GM21786 (cell line): ENCODE results near the gene ESRRA.

Experiments
- ATAC-seq: cut with Tn5 transposase; IDR thresholded peaks from one replicate; pipeline ENCODE4 v1.9.1; 2021; ENCODE audit not compliant: unreplicated experiment

Gene ESRRA

DNA sequence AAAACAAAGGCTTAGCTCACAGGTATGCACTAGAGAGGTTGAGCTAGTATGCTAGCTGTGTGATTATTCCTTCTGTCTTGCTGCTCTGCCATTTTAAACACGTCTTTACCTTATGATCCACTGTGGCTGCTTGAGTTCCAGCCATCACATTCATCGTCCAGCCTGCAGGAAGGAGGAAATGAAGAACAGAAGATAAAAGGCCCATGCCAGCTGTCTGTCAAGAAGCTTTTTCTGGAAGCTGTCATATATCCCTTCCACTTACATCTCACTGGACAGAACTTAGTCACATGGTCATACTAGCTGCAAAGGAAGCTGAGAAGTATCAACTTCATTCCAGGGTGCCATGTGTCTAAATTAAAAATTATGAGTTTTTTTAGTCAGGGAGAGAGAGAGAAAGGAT is 22.1 kb downstream of the ESRRA start:
- no peak for ATAC-seq

GRCh38 chr11:64327993-64328392 is 22.7 kb downstream of the ESRRA start:
- ATAC-seq, result no peak

DNA sequence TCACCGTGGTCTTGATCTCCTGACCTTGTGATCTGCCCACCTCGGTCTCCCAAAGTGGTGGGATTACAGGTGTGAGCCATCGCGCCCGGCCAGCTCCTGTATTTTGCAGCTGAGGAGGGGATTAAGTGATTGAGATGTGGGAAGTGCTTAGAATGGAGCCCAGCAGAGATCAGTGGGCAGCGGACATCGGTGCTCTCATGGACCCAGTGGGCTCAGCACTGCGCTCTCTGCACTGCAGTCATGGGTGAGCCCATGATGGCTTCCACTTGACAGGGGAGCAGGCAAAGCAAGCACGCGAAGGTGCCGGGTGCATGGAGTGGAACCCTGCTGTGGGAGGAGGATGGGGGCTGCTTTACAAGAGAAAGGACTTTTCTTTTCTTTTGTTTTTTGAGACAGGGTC is 25.6 kb downstream of the ESRRA start:
- ATAC-seq, result no peak

- ATAC-seq, result no peak
Observed at GRCh38 chr11:64331569-64332371, 26.4 kb downstream of the ESRRA start.

- ATAC-seq, result no peak
Observed at GRCh38 chr11:64333556-64333955, 28.2 kb downstream of the ESRRA start.

DNA sequence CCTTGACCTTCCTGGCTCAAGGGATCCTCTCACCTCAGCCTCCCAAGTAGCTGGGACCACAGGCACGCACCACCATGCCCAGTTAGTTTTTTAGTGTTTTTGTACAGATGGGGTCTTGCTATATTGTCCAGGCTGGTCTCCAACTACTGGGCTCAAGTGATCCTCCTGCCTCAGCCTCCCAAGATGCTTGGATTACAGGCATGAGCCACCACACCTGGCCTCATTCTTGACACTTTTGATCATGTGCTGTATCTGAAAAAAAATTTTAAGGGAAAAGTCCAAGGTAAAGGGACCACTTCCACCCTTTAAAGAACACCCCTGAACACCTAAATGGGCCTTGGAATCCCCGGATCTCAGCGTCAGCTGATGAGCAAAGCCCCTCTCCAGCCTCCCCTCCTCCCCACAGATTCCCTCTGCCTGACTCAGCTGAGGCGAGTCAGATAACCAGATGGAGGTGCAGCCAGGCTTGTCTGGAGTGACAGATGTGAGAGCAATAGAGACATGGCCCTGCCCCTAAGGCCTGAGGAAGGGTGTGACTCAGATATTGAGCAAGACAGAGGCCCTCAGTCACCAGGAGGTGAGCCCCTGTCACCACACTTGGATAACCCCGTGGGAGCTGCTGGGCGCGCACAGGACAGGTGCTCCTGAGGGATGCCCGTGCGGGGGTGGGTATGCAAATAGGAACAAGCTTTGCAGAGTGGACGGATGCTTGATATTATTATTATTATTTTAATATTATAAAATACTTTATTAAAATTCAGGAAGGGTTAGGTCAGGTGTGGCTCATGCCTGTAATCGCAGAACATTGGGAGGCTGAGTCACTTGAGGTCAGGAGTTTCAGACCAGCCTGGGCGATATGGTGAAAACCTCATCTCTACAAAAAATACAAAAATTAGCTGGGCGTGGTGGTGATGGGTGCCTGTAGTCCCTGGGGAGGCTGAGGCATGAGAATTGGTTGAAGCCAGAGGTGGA is 29.7 kb downstream of the ESRRA start:
- peak; percentile 80 for ATAC-seq

DNA sequence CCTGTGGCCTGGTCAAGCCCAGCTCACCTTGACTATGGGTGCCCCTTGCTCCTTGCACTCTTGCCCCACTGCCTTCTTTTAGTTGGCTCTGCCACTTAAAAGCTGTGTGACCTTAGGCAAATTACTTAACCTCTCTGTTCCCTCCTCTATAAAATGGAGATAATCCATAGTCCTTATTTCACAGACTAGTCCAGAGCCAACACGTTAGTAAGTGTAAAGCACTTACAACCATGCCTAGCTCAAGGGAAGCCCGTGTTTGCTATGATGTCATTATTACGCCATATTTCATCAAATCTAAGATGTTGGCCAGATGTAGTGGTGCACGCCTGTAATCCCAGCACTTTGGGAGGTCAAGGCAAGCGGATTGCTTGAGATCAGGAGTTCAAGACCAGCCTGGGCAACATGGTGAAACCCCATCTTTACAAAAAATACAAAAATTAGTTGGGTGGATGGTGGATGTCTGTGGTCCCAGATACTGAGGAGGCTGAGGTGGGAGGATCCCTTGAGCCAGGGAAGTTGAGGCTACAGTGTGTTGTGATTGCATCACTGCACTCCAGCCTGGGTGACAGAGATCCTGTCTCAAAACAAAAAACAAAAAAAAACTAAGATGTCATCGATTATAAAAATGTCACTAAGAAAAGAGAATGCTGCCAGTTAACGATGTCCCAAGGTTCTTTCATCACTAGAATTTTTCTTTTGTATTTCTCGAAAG is 32.4 kb downstream of the ESRRA start:
- no peak for ATAC-seq

- ATAC-seq, result no peak
Observed at GRCh38 chr11:64338716-64339115, 33.4 kb downstream of the ESRRA start.

- no peak for ATAC-seq
Observed at GRCh38 chr11:64339286-64339685, 34.0 kb downstream of the ESRRA start.

GRCh38 chr11:64339754-64340408 is 34.6 kb downstream of the ESRRA start, which contains the start of gene CCDC88B:
CCDC88B (plus strand) TSS chr11:64340204; CDS start chr11:64340267, 63 bp downstream.
- peak; percentile 43 for ATAC-seq

- ATAC-seq, result no peak
Observed at GRCh38 chr11:64340671-64341335, 35.5 kb downstream of the ESRRA start.

DNA sequence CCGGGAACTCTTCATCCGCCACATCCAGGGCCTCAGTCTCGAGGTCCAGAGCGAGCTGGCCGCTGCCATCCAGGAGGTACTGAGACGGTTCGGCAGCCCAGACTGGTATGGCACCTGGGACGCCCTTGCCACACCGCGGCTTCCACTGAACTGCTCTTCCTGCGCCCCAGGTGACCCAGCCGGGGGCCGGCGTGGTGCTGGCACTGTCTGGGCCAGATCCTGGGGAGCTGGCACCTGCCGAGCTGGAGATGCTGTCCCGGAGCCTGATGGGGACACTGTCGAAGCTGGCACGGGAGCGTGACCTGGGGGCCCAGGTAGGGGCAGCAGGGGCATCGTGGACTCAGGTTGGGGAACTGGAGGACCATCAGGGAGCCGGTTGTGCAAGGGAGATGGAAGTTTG is 36.1 kb downstream of the ESRRA start:
- no peak for ATAC-seq

- ATAC-seq, result peak; percentile 45
Observed at GRCh38 chr11:64341851-64342791, 36.8 kb downstream of the ESRRA start.

DNA sequence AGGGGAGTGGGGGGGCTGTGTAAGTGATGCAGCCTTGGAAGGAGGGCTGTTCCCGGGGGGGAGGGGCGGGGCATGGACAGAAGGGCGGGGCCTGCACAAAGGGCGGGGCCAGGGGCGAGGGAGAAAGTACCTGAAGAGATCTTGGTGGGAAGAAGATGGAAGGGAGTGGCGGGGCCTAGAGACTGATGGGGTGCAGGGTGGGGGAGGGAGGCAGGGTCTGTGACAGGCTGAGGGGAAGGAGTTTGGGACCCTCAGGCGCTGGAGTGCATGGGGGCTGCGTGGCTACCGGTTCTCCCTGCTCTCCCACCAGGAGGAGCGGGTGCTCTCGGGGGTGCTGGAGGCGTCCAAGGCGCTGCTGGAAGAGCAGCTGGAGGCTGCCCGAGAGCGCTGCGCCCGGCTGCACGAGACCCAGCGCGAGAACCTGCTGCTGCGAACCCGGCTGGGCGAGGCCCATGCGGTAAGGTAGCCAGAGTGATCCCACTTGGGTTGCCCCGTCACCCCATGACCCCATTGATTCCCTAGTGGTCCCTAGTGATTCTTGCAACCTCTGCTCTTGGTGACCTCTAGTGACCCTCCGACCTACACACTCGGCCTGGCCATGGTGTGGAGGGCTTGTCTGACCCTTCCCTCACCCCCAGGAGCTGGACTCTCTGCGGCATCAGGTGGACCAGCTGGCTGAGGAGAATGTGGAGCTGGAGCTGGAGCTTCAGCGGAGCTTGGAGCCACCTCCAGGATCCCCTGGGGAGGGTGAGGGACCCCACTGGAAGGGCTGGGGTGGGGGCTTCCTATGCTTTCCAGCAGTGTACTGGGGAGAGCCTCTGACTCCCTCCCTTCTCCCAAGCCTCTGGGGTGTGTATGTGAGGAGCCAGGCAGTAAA is 37.8 kb downstream of the ESRRA start:
- ATAC-seq, result no peak

- no peak for ATAC-seq
Observed at GRCh38 chr11:64343767-64344559, 38.6 kb downstream of the ESRRA start.

DNA sequence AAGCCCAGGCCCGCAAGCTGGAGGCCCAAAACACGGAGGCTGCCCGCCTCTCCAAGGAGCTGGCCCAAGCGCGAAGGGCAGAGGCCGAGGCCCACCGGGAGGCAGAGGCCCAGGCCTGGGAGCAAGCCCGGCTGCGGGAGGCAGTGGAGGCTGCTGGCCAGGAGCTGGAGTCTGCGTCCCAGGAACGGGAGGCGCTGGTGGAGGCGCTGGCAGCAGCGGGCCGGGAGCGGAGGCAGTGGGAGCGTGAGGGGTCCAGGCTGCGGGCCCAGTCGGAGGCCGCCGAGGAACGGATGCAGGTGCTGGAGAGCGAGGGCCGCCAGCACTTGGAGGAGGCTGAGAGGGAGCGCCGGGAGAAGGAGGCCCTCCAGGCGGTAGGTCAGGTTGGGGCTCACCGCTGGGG is 39.5 kb downstream of the ESRRA start:
- no peak for ATAC-seq

GRCh38 chr11:64347193-64347867 is 42.0 kb downstream of the ESRRA start:
- ATAC-seq, result no peak
